Spleen (tissue), 11 donors: ENCODE results near the gene SLC23A1. TPM values are rescaled to one million over a fixed set of nuclear protein-coding genes. Genes with fewer than 3 reads are reported as not detected.

Experiments used
- DNase-seq: peaks from one replicate; pipeline ENCODE4 v3.0.0-alpha.2; 2020
- H3K27ac ChIP-seq, 8 donors: fragments of 200-600 bp; sonication (generic) in 7 of 8; 1 replicate in 4 of 8; 2 replicates in 4 of 8; pipeline versions ENCODE4 v1.5.0 to v1.8.0; 2016 to 2021; ENCODE audit warnings: inconsistent platforms in 4 of 8, mild to moderate bottlenecking in 4 of 8, moderate library complexity in 1 of 8
- H3K27me3 ChIP-seq, 7 donors: fragments of 200-600 bp; sonication (generic) in 6 of 7; replicated peaks in 1 of 7; 1 replicate in 4 of 7; 2 replicates in 3 of 7; pipeline versions ENCODE4 v1.5.0 to v1.8.0; 2016 to 2021; ENCODE audit warnings: inconsistent platforms in 3 of 7, mild to moderate bottlenecking in 1 of 7
- H3K36me3 ChIP-seq, 6 donors: fragments of 200-600 bp; sonication (generic) in 5 of 6; 1 replicate in 4 of 6; 2 replicates in 2 of 6; pipeline versions ENCODE4 v1.5.0 to v1.8.0; 2016 to 2021; ENCODE audit warnings: inconsistent platforms in 2 of 6
- H3K4me1 ChIP-seq, 6 donors: fragments of 200-600 bp; sonication (generic) in 5 of 6; 1 replicate in 3 of 6; 2 replicates in 3 of 6; pipeline versions ENCODE4 v1.5.0 to v1.8.0; 2016 to 2021; ENCODE audit warnings: inconsistent platforms in 3 of 6
- H3K4me3 ChIP-seq, 8 donors: fragments of 200-600 bp; sonication (generic) in 7 of 8; 1 replicate in 4 of 8; 2 replicates in 4 of 8; pipeline versions ENCODE4 v1.5.0 to v1.8.0; 2016 to 2021; ENCODE audit warnings: inconsistent platforms in 4 of 8, mild to moderate bottlenecking in 4 of 8, moderate library complexity in 2 of 8
- H3K9me3 ChIP-seq, 8 donors: fragments of 200-600 bp; sonication (generic) in 7 of 8; 1 replicate in 4 of 8; 2 replicates in 4 of 8; pipeline versions ENCODE4 v1.5.0 to v1.8.0; 2016 to 2021; ENCODE audit warnings: inconsistent platforms in 4 of 8
- CTCF ChIP-seq, 11 experiments: fragments of 200-600 bp in 7 of 11; fragments of 450-650 bp in 4 of 11; sonication (generic) in 4 of 11; IDR thresholded peaks in 8 of 11; conservative IDR thresholded peaks in 3 of 11; 1 replicate in 7 of 11; 2 replicates in 4 of 11; pipeline versions ENCODE4 v1.4.0 to v1.8.0; 2016 to 2021; ENCODE audit warnings: antibody characterized with exemption in 11 of 11, inconsistent platforms in 4 of 11, mild to moderate bottlenecking in 1 of 11
- POLR2A ChIP-seq, 3 donors: fragments of 450-650 bp; IDR thresholded peaks; one replicate each; pipeline ENCODE4 v1.5.1; 2017; ENCODE audit warnings: antibody characterized with exemption in 3 of 3, mild to moderate bottlenecking in 1 of 3
- POLR2AphosphoS5 ChIP-seq, 3 donors: sonication (generic); formaldehyde crosslinking; IDR thresholded peaks; one replicate each; pipeline ENCODE4 v1.5.1; 2017; ENCODE audit warnings: antibody characterized with exemption in 3 of 3
- WGBS, 5 donors: extraction: QIAGEN DNeasy Blood & Tissue Kit in 3 of 5; methylation state at CpG; one replicate each; pipeline versions ENCODE4 v1.1.5 to v1.1.7; 2013 to 2018; 5-methylcytosine and 5-hydroxymethylcytosine counted together
- intact Hi-C: fragments of 100-400 bp; cut with DNase I; formaldehyde crosslinking; loops from one replicate; pipeline ENCODE4 v1.15.0; 2023; ENCODE audit warnings: low total_unique reads
- polyA plus RNA-seq, 3 donors: library from polyadenylated mRNA; stranded (reverse); fragments of 200-250 nt; gene quantifications; one replicate each; pipeline ENCODE4 v1.2.1, GENCODE V29; 2013
- total RNA-seq, 7 donors: library from RNA; depleted of rRNA in 3 of 7; stranded (reverse); fragments of >200 nt in 3 of 7; fragmentation: NEBNext Ultra II Directional in 4 of 7; extraction: Animal tissue kit (Norgen Biotek cat#: 25700) in 4 of 7; gene quantifications; one replicate each; pipeline versions ENCODE4 v1.1.0 to v1.2.1, GENCODE V29; 2016 to 2021
- donor health status: healthy with polysubstance abuse.
- donor health status: DM: no; HTN: no; CAD: no; lungs with moderate emphysema.
- donor health status: DM: no; HTN: no; CAD: no.
- donor health status: Bipolar disorder and iron deficiency.
- donor health status: healthy.
- donor health status: DM: no; HTN: no; CAD: no.
- donor health status: DM: yes; HTN: yes; CAD: no.

Gene SLC23A1
- total and polyA plus RNA-seq, 10 donors: 0.28 to 2.4 (median 1.2) TPM; not detected in 1

DNA sequence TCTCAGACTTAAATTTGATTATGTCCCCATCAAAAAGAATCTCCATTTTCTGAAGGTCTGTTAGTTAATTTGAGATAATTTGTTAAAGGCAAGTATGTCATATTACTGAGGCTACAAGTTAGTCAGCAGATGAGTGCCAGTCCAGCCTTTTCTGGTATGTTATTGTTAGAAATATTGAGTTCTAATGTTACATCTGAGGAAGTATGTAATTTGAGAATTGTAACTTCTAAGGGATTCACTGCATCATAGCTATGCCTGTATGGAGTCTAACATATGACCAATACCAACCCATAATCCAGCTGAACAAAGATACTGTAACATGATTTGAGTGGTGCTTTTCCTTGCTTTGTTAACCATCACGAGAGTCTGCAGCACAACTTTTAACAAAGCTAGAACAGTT is 13.9 kb downstream of the SLC23A1 start:
- Histone ChIP-seq H3K27ac (no peak overlapping the region), H3K4me1 (peaks cover 0 to 10% (median 0%) of the 10 kb centered on the region in 6 donors), H3K36me3 (peaks cover 0 to 99% (median 64%) of the 10 kb centered on the region in 6 donors), H3K27me3 (no peaks in the 10 kb centered on the region), H3K9me3 (no peaks in the 10 kb centered on the region), H3K4me3 (no peak overlapping the region)
- intact Hi-C loops: no loop called here
- WGBS, 5 donors: 88 to 100% (median 96%) methylated on average over 1 of the region's 1 CpG
- no peak for DNase-seq
- TF ChIP-seq CTCF (IDR thresholded peaks at IDR 0.05 in 8 of 11, conservative IDR thresholded peaks at IDR 0.05 in 3 of 11) (no peak), POLR2AphosphoS5 (IDR thresholded peaks at IDR 0.05) (no peak), POLR2A (IDR thresholded peaks at IDR 0.05) (no peak)

- H3K9me3 ChIP-seq: no peaks in the 10 kb centered on the region
- H3K4me3 ChIP-seq: no peak overlapping the region
- 79 to 85% (median 83%) methylated on average over 2 of the region's 2 CpGs for WGBS, 5 donors
- DNase-seq: no peak
- intact Hi-C loops: no loop called here
- no peak overlapping the region for H3K27ac ChIP-seq
- TF ChIP-seq CTCF (IDR thresholded peaks at IDR 0.05 in 8 of 11, conservative IDR thresholded peaks at IDR 0.05 in 3 of 11) (no peak), POLR2AphosphoS5 (IDR thresholded peaks at IDR 0.05) (no peak), POLR2A (IDR thresholded peaks at IDR 0.05) (no peak)
- no peaks in the 10 kb centered on the region for H3K27me3 ChIP-seq
- peaks cover 0 to 10% (median 0%) of the 10 kb centered on the region in 6 donors for H3K4me1 ChIP-seq
- peaks cover 0 to 100% (median 70%) of the 10 kb centered on the region in 6 donors for H3K36me3 ChIP-seq
Measured at GRCh38 chr5:139368613-139369012, 14.5 kb downstream of the SLC23A1 start.

- WGBS, 5 donors: 79 to 92% (median 86%) methylated on average over 2 of the region's 2 CpGs
- no peak for TF ChIP-seq CTCF (IDR thresholded peaks at IDR 0.05 in 8 of 11, conservative IDR thresholded peaks at IDR 0.05 in 3 of 11)
- TF ChIP-seq POLR2AphosphoS5 (IDR thresholded peaks at IDR 0.05): no peak
- TF ChIP-seq POLR2A (IDR thresholded peaks at IDR 0.05): no peak
- H3K36me3 ChIP-seq: peaks cover 0 to 86% (median 55%) of the 10 kb centered on the region in 6 donors
- intact Hi-C loops: no loop called here
- no peak overlapping the region for H3K4me3 ChIP-seq
- DNase-seq: no peak
- no peak overlapping the region for H3K27ac ChIP-seq
- no peaks in the 10 kb centered on the region for H3K9me3 ChIP-seq
- peaks cover 0 to 18% (median 0%) of the 10 kb centered on the region in 6 donors for H3K4me1 ChIP-seq
- H3K27me3 ChIP-seq: no peaks in the 10 kb centered on the region
Measured at GRCh38 chr5:139364466-139364865, 18.6 kb downstream of the SLC23A1 start.

DNA sequence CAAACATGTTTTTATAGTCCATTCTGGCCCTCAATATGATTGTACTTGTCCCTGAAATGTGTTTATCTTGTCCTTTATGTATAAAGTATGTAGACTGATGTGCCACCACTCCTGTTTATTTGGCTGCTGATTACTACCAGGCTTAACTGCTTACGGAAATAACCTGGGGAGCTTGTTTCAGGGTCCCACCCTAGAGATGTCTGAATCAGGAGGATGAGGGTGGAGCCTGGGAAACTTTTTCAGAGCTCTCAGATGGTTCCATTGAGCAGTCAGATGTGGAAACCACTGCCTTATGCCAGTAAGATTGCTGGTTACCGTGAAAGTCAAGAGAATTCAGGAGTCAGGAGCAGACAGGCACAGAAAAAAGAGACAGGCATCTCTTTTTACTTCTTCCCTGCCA is 19.2 kb downstream of the SLC23A1 start:
- no peak overlapping the region for H3K4me3 ChIP-seq
- TF ChIP-seq POLR2A (IDR thresholded peaks at IDR 0.05): no peak
- no peak for TF ChIP-seq POLR2AphosphoS5 (IDR thresholded peaks at IDR 0.05)
- no peak for TF ChIP-seq CTCF (IDR thresholded peaks at IDR 0.05 in 8 of 11, conservative IDR thresholded peaks at IDR 0.05 in 3 of 11)
- 69 to 90% (median 82%) methylated on average over 2 of the region's 2 CpGs for WGBS, 5 donors
- H3K4me1 ChIP-seq: peaks cover 0 to 23% (median 2%) of the 10 kb centered on the region in 6 donors
- H3K9me3 ChIP-seq: no peaks in the 10 kb centered on the region
- intact Hi-C loops: no loop called here
- H3K27me3 ChIP-seq: no peaks in the 10 kb centered on the region
- peak overlapping the region in 1 of 8 donors; percentile 5 for H3K27ac ChIP-seq
- DNase-seq: no peak
- H3K36me3 ChIP-seq: peaks cover 0 to 83% (median 53%) of the 10 kb centered on the region in 6 donors
